Ovary (tissue), 1 donor: Measurements from ENCODE around the gene ZBTB18.

Experiments
- EP300 ChIP-seq: sonication (generic); formaldehyde crosslinking; IDR thresholded peaks from one replicate; pipeline ENCODE4 v1.6.1; 2017; ENCODE audit warnings: antibody characterized with exemption
- POLR2A ChIP-seq: fragments of 450-650 bp; IDR thresholded peaks from one replicate; pipeline ENCODE4 v1.6.1; 2017; ENCODE audit warnings: antibody characterized with exemption, mild to moderate bottlenecking, moderate library complexity

DNA sequence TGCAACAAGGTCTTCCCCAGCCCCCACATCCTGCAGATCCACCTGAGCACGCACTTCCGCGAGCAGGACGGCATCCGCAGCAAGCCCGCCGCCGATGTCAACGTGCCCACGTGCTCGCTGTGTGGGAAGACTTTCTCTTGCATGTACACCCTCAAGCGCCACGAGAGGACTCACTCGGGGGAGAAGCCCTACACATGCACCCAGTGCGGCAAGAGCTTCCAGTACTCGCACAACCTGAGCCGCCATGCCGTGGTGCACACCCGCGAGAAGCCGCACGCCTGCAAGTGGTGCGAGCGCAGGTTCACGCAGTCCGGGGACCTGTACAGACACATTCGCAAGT, 3.8 kb downstream of the ZBTB18 start:
- TF ChIP-seq POLR2A (no peak), EP300 (no peak)
